Measurements from ENCODE around the gene ABCA6.

ABCA6 gene

GRCh38 chr17:69117855-69118784 lies 23.6 kb downstream of the ABCA6 start:
- Histone ChIP-seq H3K9me3 (replicated peaks; ENCODE audit: insufficient read depth, low read length) (no peaks in the 10 kb centered on the region), H3K27ac (ENCODE audit: low read length) (no peak overlapping the region), H3K79me2 (ENCODE audit: low read length) (no peaks in the 10 kb centered on the region), H3K4me2 (ENCODE audit: low read depth, low read length) (no peak overlapping the region), H3K4me3 (ENCODE audit: low read length) (no peak overlapping the region), H3K36me3 (replicated peaks; ENCODE audit: insufficient read depth, low read length) (no peaks in the 10 kb centered on the region), H3K9ac (ENCODE audit: low read length) (no peak overlapping the region), H3K4me1 (ENCODE audit: low read length) (0 out of 2 replicates have a peak, but pooled peaks cover 10% of the 10 kb centered on the region), H3F3A (ENCODE audit: insufficient read depth, low read length) (no peaks in the 10 kb centered on the region), H3K27me3 (replicated peaks; ENCODE audit: insufficient read depth, low read length) (no peaks in the 10 kb centered on the region), H4K20me1 (ENCODE audit: insufficient read depth, low read length) (no peaks in the 10 kb centered on the region), H2AFZ (ENCODE audit: low read length) (no peak overlapping the region), H3K9me2 (replicated peaks; ENCODE audit: insufficient read depth, low read length) (no peaks in the 10 kb centered on the region)
- DNase-seq = no peak
- TF ChIP-seq EZH2phosphoT487 (IDR thresholded peaks at IDR 0.05; ENCODE audit: low read length) (no peak), CTCF (IDR thresholded peaks at IDR 0.05; ENCODE audit: low read length) (no peak), EZH2 (optimal IDR thresholded peaks at IDR 0.05; ENCODE audit: low read depth, low read length) (no peak)

- H3K36me3 ChIP-seq (replicated peaks; ENCODE audit: insufficient read depth, low read length) = no peaks in the 10 kb centered on the region
- H3K27me3 ChIP-seq (replicated peaks; ENCODE audit: insufficient read depth, low read length) = no peaks in the 10 kb centered on the region
- no peak overlapping the region for H3K27ac ChIP-seq (ENCODE audit: low read length)
- H3K9me3 ChIP-seq (replicated peaks; ENCODE audit: insufficient read depth, low read length) = no peaks in the 10 kb centered on the region
- H3K9ac ChIP-seq (ENCODE audit: low read length) = no peak overlapping the region
- no peak overlapping the region for H2AFZ ChIP-seq (ENCODE audit: low read length)
- no peaks in the 10 kb centered on the region for H4K20me1 ChIP-seq (ENCODE audit: insufficient read depth, low read length)
- H3K79me2 ChIP-seq (ENCODE audit: low read length) = no peaks in the 10 kb centered on the region
- no peaks in the 10 kb centered on the region for H3K9me2 ChIP-seq (replicated peaks; ENCODE audit: insufficient read depth, low read length)
- no peak overlapping the region for H3K4me3 ChIP-seq (ENCODE audit: low read length)
- no peaks in the 10 kb centered on the region for H3F3A ChIP-seq (ENCODE audit: insufficient read depth, low read length)
- TF ChIP-seq EZH2phosphoT487 (IDR thresholded peaks at IDR 0.05; ENCODE audit: low read length) = no peak
- no peaks in the 10 kb centered on the region for H3K4me1 ChIP-seq (ENCODE audit: low read length)
- no peak overlapping the region for H3K4me2 ChIP-seq (ENCODE audit: low read depth, low read length)
- DNase-seq = no peak
Measured at GRCh38 chr17:69111794-69112193, 29.9 kb downstream of the ABCA6 start.

- Histone ChIP-seq H3K27ac (ENCODE audit: low read length) (no peak overlapping the region), H2AFZ (ENCODE audit: low read length) (no peak overlapping the region), H3K4me2 (ENCODE audit: low read depth, low read length) (no peak overlapping the region), H3K4me3 (ENCODE audit: low read length) (no peak overlapping the region), H3K27me3 (replicated peaks; ENCODE audit: insufficient read depth, low read length) (no peaks in the 10 kb centered on the region), H4K20me1 (ENCODE audit: insufficient read depth, low read length) (no peaks in the 10 kb centered on the region), H3K9me3 (replicated peaks; ENCODE audit: insufficient read depth, low read length) (no peaks in the 10 kb centered on the region), H3K9ac (ENCODE audit: low read length) (no peak overlapping the region), H3K4me1 (ENCODE audit: low read length) (no peaks in the 10 kb centered on the region), H3K79me2 (ENCODE audit: low read length) (no peaks in the 10 kb centered on the region), H3F3A (ENCODE audit: insufficient read depth, low read length) (no peaks in the 10 kb centered on the region), H3K36me3 (replicated peaks; ENCODE audit: insufficient read depth, low read length) (no peaks in the 10 kb centered on the region), H3K9me2 (replicated peaks; ENCODE audit: insufficient read depth, low read length) (no peaks in the 10 kb centered on the region)
- no peak for TF ChIP-seq EZH2 (optimal IDR thresholded peaks at IDR 0.05; ENCODE audit: low read depth, low read length)
- no peak for TF ChIP-seq EZH2phosphoT487 (IDR thresholded peaks at IDR 0.05; ENCODE audit: low read length)
- no peak for TF ChIP-seq CTCF (IDR thresholded peaks at IDR 0.05; ENCODE audit: low read length)
- no peak for DNase-seq
Measured at GRCh38 chr17:69105907-69106730, 35.6 kb downstream of the ABCA6 start.
